Measurements from ENCODE around the gene CALB2. TPM values are rescaled to one million over a fixed set of nuclear protein-coding genes. Genes with fewer than 3 reads are reported as not detected.
A peak's percentile ranks its signal among the peaks of the same experiment; 100 is the strongest.

Gene CALB2
- total and polyA plus RNA-seq, 2 of the 13 experiments (the other 11 are each of a cell fraction or from before 2014, with no cell fraction given), result 0.37 to 0.40 TPM

- TF ChIP-seq NFIB (CRISPR knock-in tag; IDR thresholded peaks at IDR 0.05; ENCODE audit: borderline replicate concordance) (no peak), ZNF780A (CRISPR knock-in tag; IDR thresholded peaks at IDR 0.05) (no peak; the same call in 1 of the 2 replicates), ZKSCAN5 (CRISPR knock-in tag; IDR thresholded peaks at IDR 0.05) (no peak), TBP (CRISPR knock-in tag; IDR thresholded peaks at IDR 0.05) (no peak), FOSL1 (CRISPR knock-in tag; IDR thresholded peaks at IDR 0.05; ENCODE audit: borderline replicate concordance) (0 out of 2 replicates have a peak, but pooled peaks have one; percentile 38), RBAK (CRISPR knock-in tag; IDR thresholded peaks at IDR 0.05) (peak; percentile 79), BHLHE40 (IDR thresholded peaks at IDR 0.05; ENCODE audit: low read length) (peak; percentile 1; the same call in 1 of the 2 replicates), ZFP36L1 (CRISPR knock-in tag; IDR thresholded peaks at IDR 0.05) (peak; percentile 96), ZMYM4 (CRISPR knock-in tag; IDR thresholded peaks at IDR 0.05) (peak; percentile 86), NONO (IDR thresholded peaks at IDR 0.05) (no peak), NONO (CRISPR knock-in tag; conservative IDR thresholded peaks at IDR 0.05) (peak; percentile 96), ZNF672 (CRISPR knock-in tag; IDR thresholded peaks at IDR 0.05) (no peak), ZNF180 (CRISPR knock-in tag; IDR thresholded peaks at IDR 0.05; ENCODE audit: borderline replicate concordance, low read depth) (peak; percentile 95; the same call in 1 of the 2 replicates), CCDC6 (CRISPR knock-in tag; IDR thresholded peaks at IDR 0.05) (peak; percentile 98), ZNF850 (CRISPR knock-in tag; conservative IDR thresholded peaks at IDR 0.05) (no peak), ZNF34 (CRISPR knock-in tag; IDR thresholded peaks at IDR 0.05; ENCODE audit: borderline replicate concordance) (peak; percentile 97)
- TF ChIP-seq, protein P1, sequence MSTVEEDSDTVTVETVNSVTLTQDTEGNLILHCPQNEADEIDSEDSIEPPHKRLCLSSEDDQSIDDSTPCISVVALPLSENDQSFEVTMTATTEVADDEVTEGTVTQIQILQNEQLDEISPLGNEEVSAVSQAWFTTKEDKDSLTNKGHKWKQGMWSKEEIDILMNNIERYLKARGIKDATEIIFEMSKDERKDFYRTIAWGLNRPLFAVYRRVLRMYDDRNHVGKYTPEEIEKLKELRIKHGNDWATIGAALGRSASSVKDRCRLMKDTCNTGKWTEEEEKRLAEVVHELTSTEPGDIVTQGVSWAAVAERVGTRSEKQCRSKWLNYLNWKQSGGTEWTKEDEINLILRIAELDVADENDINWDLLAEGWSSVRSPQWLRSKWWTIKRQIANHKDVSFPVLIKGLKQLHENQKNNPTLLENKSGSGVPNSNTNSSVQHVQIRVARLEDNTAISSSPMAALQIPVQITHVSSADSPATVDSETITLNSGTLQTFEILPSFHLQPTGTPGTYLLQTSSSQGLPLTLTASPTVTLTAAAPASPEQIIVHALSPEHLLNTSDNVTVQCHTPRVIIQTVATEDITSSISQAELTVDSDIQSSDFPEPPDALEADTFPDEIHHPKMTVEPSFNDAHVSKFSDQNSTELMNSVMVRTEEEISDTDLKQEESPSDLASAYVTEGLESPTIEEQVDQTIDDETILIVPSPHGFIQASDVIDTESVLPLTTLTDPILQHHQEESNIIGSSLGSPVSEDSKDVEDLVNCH (CRISPR knock-in tag; IDR thresholded peaks at IDR 0.05), result peak; percentile 85
- TF ChIP-seq, protein P2, sequence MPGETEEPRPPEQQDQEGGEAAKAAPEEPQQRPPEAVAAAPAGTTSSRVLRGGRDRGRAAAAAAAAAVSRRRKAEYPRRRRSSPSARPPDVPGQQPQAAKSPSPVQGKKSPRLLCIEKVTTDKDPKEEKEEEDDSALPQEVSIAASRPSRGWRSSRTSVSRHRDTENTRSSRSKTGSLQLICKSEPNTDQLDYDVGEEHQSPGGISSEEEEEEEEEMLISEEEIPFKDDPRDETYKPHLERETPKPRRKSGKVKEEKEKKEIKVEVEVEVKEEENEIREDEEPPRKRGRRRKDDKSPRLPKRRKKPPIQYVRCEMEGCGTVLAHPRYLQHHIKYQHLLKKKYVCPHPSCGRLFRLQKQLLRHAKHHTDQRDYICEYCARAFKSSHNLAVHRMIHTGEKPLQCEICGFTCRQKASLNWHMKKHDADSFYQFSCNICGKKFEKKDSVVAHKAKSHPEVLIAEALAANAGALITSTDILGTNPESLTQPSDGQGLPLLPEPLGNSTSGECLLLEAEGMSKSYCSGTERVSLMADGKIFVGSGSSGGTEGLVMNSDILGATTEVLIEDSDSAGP (CRISPR knock-in tag; IDR thresholded peaks at IDR 0.05; ENCODE audit: borderline replicate concordance), result peak; percentile 98
- TF ChIP-seq, protein P3, sequence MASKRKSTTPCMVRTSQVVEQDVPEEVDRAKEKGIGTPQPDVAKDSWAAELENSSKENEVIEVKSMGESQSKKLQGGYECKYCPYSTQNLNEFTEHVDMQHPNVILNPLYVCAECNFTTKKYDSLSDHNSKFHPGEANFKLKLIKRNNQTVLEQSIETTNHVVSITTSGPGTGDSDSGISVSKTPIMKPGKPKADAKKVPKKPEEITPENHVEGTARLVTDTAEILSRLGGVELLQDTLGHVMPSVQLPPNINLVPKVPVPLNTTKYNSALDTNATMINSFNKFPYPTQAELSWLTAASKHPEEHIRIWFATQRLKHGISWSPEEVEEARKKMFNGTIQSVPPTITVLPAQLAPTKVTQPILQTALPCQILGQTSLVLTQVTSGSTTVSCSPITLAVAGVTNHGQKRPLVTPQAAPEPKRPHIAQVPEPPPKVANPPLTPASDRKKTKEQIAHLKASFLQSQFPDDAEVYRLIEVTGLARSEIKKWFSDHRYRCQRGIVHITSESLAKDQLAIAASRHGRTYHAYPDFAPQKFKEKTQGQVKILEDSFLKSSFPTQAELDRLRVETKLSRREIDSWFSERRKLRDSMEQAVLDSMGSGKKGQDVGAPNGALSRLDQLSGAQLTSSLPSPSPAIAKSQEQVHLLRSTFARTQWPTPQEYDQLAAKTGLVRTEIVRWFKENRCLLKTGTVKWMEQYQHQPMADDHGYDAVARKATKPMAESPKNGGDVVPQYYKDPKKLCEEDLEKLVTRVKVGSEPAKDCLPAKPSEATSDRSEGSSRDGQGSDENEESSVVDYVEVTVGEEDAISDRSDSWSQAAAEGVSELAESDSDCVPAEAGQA (IDR thresholded peaks at IDR 0.05; ENCODE audit: low read depth), result peak; percentile 60
- TF ChIP-seq, protein P3 (CRISPR knock-in tag; IDR thresholded peaks at IDR 0.05; ENCODE audit: borderline replicate concordance), result no peak; the same call in none of the 2 replicates
These were observed 67.8 kb downstream of the CALB2 start (continued) for GRCh38 chr16:71426069-71426879.
